Upper lobe of left lung (tissue), 4 donors: Measurements from ENCODE around the gene ARF5.

Experiments
- CTCF ChIP-seq, 6 experiments: fragments of 450-650 bp in 4 of 6; fragments of 200-600 bp in 2 of 6; sonication (generic) in 2 of 6; IDR thresholded peaks; one replicate each; pipeline ENCODE4 v1.5.1; 2016 to 2019; ENCODE audit warnings: antibody characterized with exemption in 6 of 6
- POLR2A ChIP-seq, 4 donors: fragments of 450-650 bp; IDR thresholded peaks; one replicate each; pipeline ENCODE4 v1.5.1; 2016 to 2017; ENCODE audit warnings: antibody characterized with exemption in 4 of 4, mild to moderate bottlenecking in 2 of 4
- POLR2AphosphoS5 ChIP-seq, 2 donors: sonication (generic); formaldehyde crosslinking; IDR thresholded peaks; one replicate each; pipeline ENCODE4 v1.5.1; 2017; ENCODE audit warnings: antibody characterized with exemption in 2 of 2

GRCh38 chr7:127566242-127566641 lies 22.0 kb upstream of the ARF5 start:
- TF ChIP-seq CTCF (IDR thresholded peaks at IDR 0.05) (no peak), POLR2AphosphoS5 (IDR thresholded peaks at IDR 0.05) (no peak), POLR2A (IDR thresholded peaks at IDR 0.05) (no peak)
